ENCODE results near the gene ATP6V1D. TPM values are rescaled to one million over a fixed set of nuclear protein-coding genes. Genes with fewer than 3 reads are reported as not detected.

ATP6V1D gene
- total RNA-seq, 1 donor from 2014 or later, result 52.8 TPM

- DNase-seq (ENCODE audit: extremely low spot score, unreplicated experiment), result no peak
- Mint-ChIP-seq H3K27me3 (no peaks in the 10 kb centered on the region), H3K4me1 (ENCODE audit: unreplicated experiment) (peaks cover 35% of the 10 kb centered on the region), H3K4me3 (peak overlapping the region; percentile 99), H3K9me3 (no peaks in the 10 kb centered on the region), H3K27ac (peak overlapping the region; percentile 98), H3K36me3 (no peaks in the 10 kb centered on the region)
- TF ChIP-seq CTCF (conservative IDR thresholded peaks at IDR 0.05), result no peak
Observed at GRCh38 chr14:67358924-67359774, 455 bp downstream of the ATP6V1D start.

DNA sequence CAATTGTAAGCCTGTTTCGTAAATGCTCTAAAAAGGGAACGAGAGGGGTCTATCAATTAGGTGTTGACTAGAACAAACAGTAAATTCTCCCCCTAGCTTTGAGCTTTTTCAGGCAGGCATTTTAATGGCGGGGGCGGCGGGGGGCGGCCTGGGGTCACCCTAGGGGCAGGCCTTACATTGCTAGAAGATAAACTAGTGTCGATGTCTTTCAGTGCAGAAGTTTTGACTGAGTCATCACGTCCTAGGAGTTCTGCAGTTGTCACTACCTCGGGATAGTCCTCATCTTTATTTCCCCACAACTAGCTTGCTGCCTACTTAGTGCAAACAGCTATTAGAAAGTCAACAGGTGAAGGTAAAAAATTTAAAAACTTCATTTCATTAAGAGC is 1.6 kb downstream of the ATP6V1D start:
- Mint-ChIP-seq H3K9me3 (no peaks in the 10 kb centered on the region), H3K4me3 (peak overlapping the region; percentile 99), H3K27ac (peak overlapping the region; percentile 98), H3K4me1 (ENCODE audit: unreplicated experiment) (peaks cover 35% of the 10 kb centered on the region), H3K27me3 (no peaks in the 10 kb centered on the region), H3K36me3 (no peaks in the 10 kb centered on the region)
- no peak for DNase-seq (ENCODE audit: extremely low spot score, unreplicated experiment)
- no peak for TF ChIP-seq CTCF (conservative IDR thresholded peaks at IDR 0.05)

GRCh38 chr14:67357186-67357968 is 2.2 kb downstream of the ATP6V1D start:
- Mint-ChIP-seq H3K27ac (peak overlapping the region; percentile 98), H3K36me3 (no peaks in the 10 kb centered on the region), H3K9me3 (no peaks in the 10 kb centered on the region), H3K4me1 (ENCODE audit: unreplicated experiment) (peaks cover 35% of the 10 kb centered on the region), H3K27me3 (no peaks in the 10 kb centered on the region), H3K4me3 (peak overlapping the region; percentile 99)
- DNase-seq (ENCODE audit: extremely low spot score, unreplicated experiment), result no peak
- no peak for TF ChIP-seq CTCF (conservative IDR thresholded peaks at IDR 0.05)

GRCh38 chr14:67352055-67352454 is 7.5 kb downstream of the ATP6V1D start:
- Mint-ChIP-seq H3K36me3 (peaks cover 4% of the 10 kb centered on the region), H3K4me1 (ENCODE audit: unreplicated experiment) (peaks cover 14% of the 10 kb centered on the region), H3K27ac (no peak overlapping the region), H3K9me3 (no peaks in the 10 kb centered on the region), H3K27me3 (no peaks in the 10 kb centered on the region), H3K4me3 (no peak overlapping the region)
- DNase-seq (ENCODE audit: extremely low spot score, unreplicated experiment), result no peak
- no peak for TF ChIP-seq CTCF (conservative IDR thresholded peaks at IDR 0.05)

- no peak for DNase-seq (ENCODE audit: extremely low spot score, unreplicated experiment)
- no peak for TF ChIP-seq CTCF (conservative IDR thresholded peaks at IDR 0.05)
- Mint-ChIP-seq H3K4me3 (no peak overlapping the region), H3K27ac (no peak overlapping the region), H3K4me1 (ENCODE audit: unreplicated experiment) (no peaks in the 10 kb centered on the region), H3K27me3 (no peaks in the 10 kb centered on the region), H3K36me3 (peaks cover 14% of the 10 kb centered on the region), H3K9me3 (no peaks in the 10 kb centered on the region)
Observed at GRCh38 chr14:67345583-67345982, 14.0 kb downstream of the ATP6V1D start.
